OCI-LY7 (cell line): ENCODE data around the gene PDE9A. TPM values are rescaled to one million over a fixed set of nuclear protein-coding genes. Genes with fewer than 3 reads are reported as not detected.

Source experiments
- BruUV-seq: library from RNA; stranded (reverse); fragments of 400-500 nt; replicated peaks from 2 replicates; lab custom pipeline; 2021; lab: Mats Ljungman, UMichigan
- CTCF ChIA-PET: fragments of 300-600 bp; sonication (Branson Sonifier 250); formaldehyde crosslinking; loops from one replicate; lab custom pipeline; 2022; ENCODE audit warnings: antibody characterized with exemption; ENCODE audit not compliant: unreplicated experiment; lab: Charles Lee
- POLR2A ChIA-PET: fragments of 300-600 bp; sonication (Branson Sonifier 250); formaldehyde crosslinking; loops from one replicate; lab custom pipeline; 2022; ENCODE audit warnings: antibody characterized with exemption; lab: Charles Lee
- DNase-seq: peaks from one replicate; pipeline ENCODE4 v3.0.0-alpha.2; 2015; ENCODE audit warnings: low spot score
- H2AFZ ChIP-seq: fragments of 200-600 bp; sonication (generic), shearing (Covaris generic); 2 replicates; pipeline ENCODE4 v1.6.1; 2014; ENCODE audit warnings: mild to moderate bottlenecking, antibody characterized with exemption, low read length, moderate library complexity
- H3K27ac ChIP-seq: fragments of 200-600 bp; sonication (generic); 2 replicates; pipeline ENCODE4 v1.5.1; 2014; ENCODE audit warnings: mixed run types, low read depth, mild to moderate bottlenecking, moderate library complexity, low read length, inconsistent platforms; ENCODE audit not compliant: poor library complexity, severe bottlenecking
- H3K36me3 ChIP-seq: fragments of 200-600 bp; sonication (generic); 2 replicates; pipeline ENCODE4 v1.6.1; 2014; ENCODE audit warnings: mild to moderate bottlenecking, antibody characterized with exemption, low read length, moderate library complexity, mixed read lengths; ENCODE audit not compliant: insufficient read depth
- H3K4me1 ChIP-seq: fragments of 200-600 bp; sonication (generic); 2 replicates; pipeline ENCODE4 v1.5.1; 2014; ENCODE audit warnings: mild to moderate bottlenecking, low read length; ENCODE audit not compliant: insufficient read depth, poor library complexity, severe bottlenecking
- H3K4me2 ChIP-seq: fragments of 200-600 bp; sonication (generic); 2 replicates; pipeline ENCODE4 v1.6.1; 2014; ENCODE audit warnings: mild to moderate bottlenecking, low read length
- H3K4me3 ChIP-seq: fragments of 200-600 bp; sonication (generic); 2 replicates; pipeline ENCODE4 v1.5.1; 2014; ENCODE audit warnings: mild to moderate bottlenecking, low read depth, low read length; ENCODE audit not compliant: poor library complexity, severe bottlenecking
- H3K79me2 ChIP-seq: fragments of 200-600 bp; sonication (generic); 2 replicates; pipeline ENCODE4 v1.6.1; 2016; ENCODE audit warnings: low read depth, mild to moderate bottlenecking, low read length, moderate library complexity, mixed read lengths; ENCODE audit not compliant: insufficient read depth
- H3K9me2 ChIP-seq: fragments of 200-600 bp; sonication (generic); 2 replicates; pipeline ENCODE4 v1.6.1; 2016; ENCODE audit warnings: mild to moderate bottlenecking, low read length, mixed read lengths; ENCODE audit not compliant: insufficient read depth
- H3K9me3 ChIP-seq: fragments of 200-600 bp; sonication (generic); 2 replicates; pipeline ENCODE4 v1.6.1; 2014; ENCODE audit warnings: mild to moderate bottlenecking, mixed run types, low read length, mixed read lengths
- H4K20me1 ChIP-seq: fragments of 200-600 bp; sonication (generic); 2 replicates; pipeline ENCODE4 v1.6.1; 2014; ENCODE audit warnings: mild to moderate bottlenecking, antibody characterized with exemption, low read length, moderate library complexity, mixed read lengths; ENCODE audit not compliant: insufficient read depth
- CTCF ChIP-seq: fragments of 200-600 bp; sonication (generic); conservative IDR thresholded peaks from 2 replicates; pipeline ENCODE4 v1.5.1; 2014; ENCODE audit warnings: mild to moderate bottlenecking, antibody characterized with exemption, low read length, moderate library complexity, mixed read lengths
- EZH2phosphoT487 ChIP-seq: fragments of 200-600 bp; sonication (generic); IDR thresholded peaks from 2 replicates; pipeline ENCODE4 v1.6.1; 2018; ENCODE audit warnings: low read depth, borderline replicate concordance, mild to moderate bottlenecking, mixed run types, antibody characterized with exemption, low read length, moderate library complexity, mixed read lengths
- intact Hi-C: fragments of 100-400 bp; cut with micrococcal nuclease; formaldehyde crosslinking; loops from one replicate; pipeline ENCODE4 v1.10.0; 2022; ENCODE audit not compliant: unreplicated experiment
- total RNA-seq, 2 experiments: library from RNA; depleted of rRNA in 1 of 2; stranded (reverse); fragments of >200 nt in 1 of 2; shearing (Covaris generic) in 1 of 2; gene quantifications; 2 replicates each; pipeline ENCODE4 v1.2.3, GENCODE V29; 2014 to 2022

The PDE9A gene
- total RNA-seq, 2 experiments from 2014 or later: 11.4 to 22.4 TPM

GRCh38 chr21:42725416-42725930, 72.1 kb downstream of the PDE9A start:
- intact Hi-C loops: loop anchor here (10.0 kb wide), 1 partner anchor 131 kb away; no protein-coding TSS in a partner anchor
- no peak overlapping the region for H3K27ac ChIP-seq
- TF ChIP-seq EZH2phosphoT487 (no peak), CTCF (no peak)
- no peak for DNase-seq
- H4K20me1 ChIP-seq: no peaks in the 10 kb centered on the region
- H3K36me3 ChIP-seq: no peaks in the 10 kb centered on the region
- BruUV-seq: no TSS peak
- no peak overlapping the region for H2AFZ ChIP-seq
- CTCF ChIA-PET: no interaction called here
- POLR2A ChIA-PET: no interaction called here
- H3K4me2 ChIP-seq: no peak overlapping the region
- H3K9me2 ChIP-seq: no peaks in the 10 kb centered on the region
- H3K79me2 ChIP-seq: no peaks in the 10 kb centered on the region
- no peak overlapping the region for H3K4me3 ChIP-seq
- H3K4me1 ChIP-seq: no peaks in the 10 kb centered on the region
- no peaks in the 10 kb centered on the region for H3K9me3 ChIP-seq

- H3K9me3 ChIP-seq: no peaks in the 10 kb centered on the region
- H3K4me1 ChIP-seq: no peaks in the 10 kb centered on the region
- no peak for DNase-seq
- POLR2A ChIA-PET: no interaction called here
- BruUV-seq: no TSS peak
- no peaks in the 10 kb centered on the region for H4K20me1 ChIP-seq
- no peaks in the 10 kb centered on the region for H3K79me2 ChIP-seq
- no peak overlapping the region for H2AFZ ChIP-seq
- 0 out of 2 replicates have a peak, but pooled peaks cover 3% of the 10 kb centered on the region for H3K36me3 ChIP-seq
- H3K27ac ChIP-seq: no peak overlapping the region
- intact Hi-C loops: no loop called here
- H3K9me2 ChIP-seq: no peaks in the 10 kb centered on the region
- TF ChIP-seq EZH2phosphoT487: no peak
- no peak for TF ChIP-seq CTCF
- CTCF ChIA-PET: no interaction called here
- H3K4me2 ChIP-seq: no peak overlapping the region
- no peak overlapping the region for H3K4me3 ChIP-seq
Measured at GRCh38 chr21:42731264-42732032, 78.0 kb downstream of the PDE9A start.

- H3K36me3 ChIP-seq: 0 out of 2 replicates have a peak, but pooled peaks cover 3% of the 10 kb centered on the region
- no peaks in the 10 kb centered on the region for H4K20me1 ChIP-seq
- H3K4me2 ChIP-seq: no peak overlapping the region
- BruUV-seq: no TSS peak
- H3K9me2 ChIP-seq: no peaks in the 10 kb centered on the region
- H3K27ac ChIP-seq: no peak overlapping the region
- POLR2A ChIA-PET: no interaction called here
- intact Hi-C loops: no loop called here
- H3K4me1 ChIP-seq: no peaks in the 10 kb centered on the region
- H3K9me3 ChIP-seq: no peaks in the 10 kb centered on the region
- CTCF ChIA-PET: no interaction called here
- no peaks in the 10 kb centered on the region for H3K79me2 ChIP-seq
- H2AFZ ChIP-seq: no peak overlapping the region
- no peak overlapping the region for H3K4me3 ChIP-seq
- TF ChIP-seq EZH2phosphoT487 (no peak), CTCF (no peak)
- no peak for DNase-seq
Measured at GRCh38 chr21:42732033-42732410, 78.6 kb downstream of the PDE9A start.
